K562 (cell line): ENCODE results near the gene INKA2. TPM values are rescaled to one million over a fixed set of nuclear protein-coding genes. Genes with fewer than 3 reads are reported as not detected.

Experiments used
- ARID3A ChIP-seq: IDR thresholded peaks from 2 replicates; pipeline ENCODE4 v1.6.1; 2012; ENCODE audit warnings: low read depth, low read length, improper control_type of control experiment, borderline replicate concordance
- EHMT2 ChIP-seq: fragments of 450-650 bp; IDR thresholded peaks from 2 replicates; pipeline ENCODE4 v1.6.1; 2018; ENCODE audit warnings: antibody characterized with exemption
- HLTF ChIP-seq: fragments of 450-650 bp; IDR thresholded peaks from 2 replicates; pipeline ENCODE4 v1.6.1; 2016
- KHSRP ChIP-seq: fragments of 450-650 bp; IDR thresholded peaks from 2 replicates; pipeline ENCODE4 v1.6.1; 2017
- MAFG ChIP-seq: fragments of 450-650 bp; conservative IDR thresholded peaks from 2 replicates; pipeline ENCODE4 v1.6.1; 2016; ENCODE audit warnings: missing genetic modification characterization, missing compliant biosample characterization
- PCBP2 ChIP-seq: fragments of 200-400 bp; formaldehyde crosslinking; IDR thresholded peaks from 2 replicates; pipeline ENCODE4 v1.6.1; 2018; ENCODE audit warnings: low read length, low read depth, mild to moderate bottlenecking, moderate library complexity; ENCODE audit not compliant: poor library complexity, severe bottlenecking
- TCFL5 ChIP-seq: fragments of 250-450 bp; sonication (Bioruptor Pico); conservative IDR thresholded peaks from 2 replicates; pipeline ENCODE4 v1.6.1; 2021; ENCODE audit warnings: mild to moderate bottlenecking, moderate library complexity, matching md5 sums
- ZBTB7A ChIP-seq: IDR thresholded peaks from 2 replicates; pipeline ENCODE4 v1.6.1; 2011; ENCODE audit warnings: low read depth, mild to moderate bottlenecking, low read length, moderate library complexity, borderline replicate concordance; ENCODE audit not compliant: control insufficient read depth
- ZNF134 ChIP-seq: fragments of 250-450 bp; sonication (Bioruptor Pico); conservative IDR thresholded peaks from 2 replicates; pipeline ENCODE4 v1.4.0; 2020
- ZNF165 ChIP-seq: fragments of 250-450 bp; sonication (Bioruptor Pico); IDR thresholded peaks from 2 replicates; pipeline ENCODE4 v1.4.0; 2020; ENCODE audit warnings: borderline replicate concordance
- ZNF197 ChIP-seq: fragments of 200-800 bp; sonication (Bioruptor generic); IDR thresholded peaks from 2 replicates; pipeline ENCODE4 v1.6.1; 2016; ENCODE audit warnings: low read depth, missing genetic modification characterization, missing compliant biosample characterization
- polyA plus RNA-seq, 8 experiments: library from polyadenylated mRNA; depleted of rRNA in 4 of 8; stranded (reverse) in 5 of 8; unstranded in 3 of 8; fragments of >200 nt; fragmentation: Nextera tagmentation in 2 of 8; fragmentation: Illumina TruSeq in 1 of 8; extraction: Ambion mirVana in 2 of 8; extraction: Trizol in 1 of 8; gene quantifications; 2 replicates each; pipeline versions ENCODE4 v1.2.1 to v1.2.3, GENCODE V29; 2011 to 2014; ENCODE audit warnings: inconsistent platforms in 1 of 8, missing spikeins in 1 of 8
- total RNA-seq, 7 experiments: library from RNA; depleted of rRNA in 6 of 7; stranded (reverse); fragments of >200 nt in 6 of 7; fragmentation: Illumina TruSeq in 2 of 7; extraction: Trizol in 2 of 7; gene quantifications; 2 replicates each; pipeline versions ENCODE4 v1.2.1 to v1.2.3, GENCODE V29; 2011 to 2021; ENCODE audit warnings: low replicate concordance in 1 of 7
- TF ChIP-seq, protein P1 (sequence below): fragments of 200-600 bp; sonication (generic); IDR thresholded peaks from one replicate; pipeline ENCODE4 v1.6.1; 2012; ENCODE audit warnings: mild to moderate bottlenecking, low read depth, low read length, inconsistent platforms
- TF ChIP-seq, protein P2 (sequence below): IDR thresholded peaks from 2 replicates; pipeline ENCODE4 v1.6.1; 2016; ENCODE audit warnings: missing genetic modification characterization, missing compliant biosample characterization

The INKA2 gene
- total and polyA plus RNA-seq, 9 of the 15 experiments (the other 6 are each of a cell fraction or from before 2014, with no cell fraction given): 0.04 to 1.4 (median 0.26) TPM; not detected in 1

GRCh38 chr1:111755331-111756123, 16.3 kb upstream of the INKA2 start, which contains the start of gene DDX20 (continued):
- TF ChIP-seq ARID3A (no peak), KHSRP (no peak), TCFL5 (CRISPR knock-in tag) (no peak), ZBTB7A (peak; percentile 32; the same call in 1 of the 2 replicates), EHMT2 (no peak; the same call in 1 of the 2 replicates), MAFG (tag) (no peak), HLTF (peak; percentile 72; the same call in 1 of the 2 replicates), PCBP2 (no peak), ZNF165 (CRISPR knock-in tag) (0 out of 2 replicates have a peak, but pooled peaks have one; percentile 9), ZNF134 (0 out of 2 replicates have a peak, but pooled peaks have one; percentile 6), ZNF197 (CRISPR knock-in tag) (no peak)
- TF ChIP-seq, protein P1, sequence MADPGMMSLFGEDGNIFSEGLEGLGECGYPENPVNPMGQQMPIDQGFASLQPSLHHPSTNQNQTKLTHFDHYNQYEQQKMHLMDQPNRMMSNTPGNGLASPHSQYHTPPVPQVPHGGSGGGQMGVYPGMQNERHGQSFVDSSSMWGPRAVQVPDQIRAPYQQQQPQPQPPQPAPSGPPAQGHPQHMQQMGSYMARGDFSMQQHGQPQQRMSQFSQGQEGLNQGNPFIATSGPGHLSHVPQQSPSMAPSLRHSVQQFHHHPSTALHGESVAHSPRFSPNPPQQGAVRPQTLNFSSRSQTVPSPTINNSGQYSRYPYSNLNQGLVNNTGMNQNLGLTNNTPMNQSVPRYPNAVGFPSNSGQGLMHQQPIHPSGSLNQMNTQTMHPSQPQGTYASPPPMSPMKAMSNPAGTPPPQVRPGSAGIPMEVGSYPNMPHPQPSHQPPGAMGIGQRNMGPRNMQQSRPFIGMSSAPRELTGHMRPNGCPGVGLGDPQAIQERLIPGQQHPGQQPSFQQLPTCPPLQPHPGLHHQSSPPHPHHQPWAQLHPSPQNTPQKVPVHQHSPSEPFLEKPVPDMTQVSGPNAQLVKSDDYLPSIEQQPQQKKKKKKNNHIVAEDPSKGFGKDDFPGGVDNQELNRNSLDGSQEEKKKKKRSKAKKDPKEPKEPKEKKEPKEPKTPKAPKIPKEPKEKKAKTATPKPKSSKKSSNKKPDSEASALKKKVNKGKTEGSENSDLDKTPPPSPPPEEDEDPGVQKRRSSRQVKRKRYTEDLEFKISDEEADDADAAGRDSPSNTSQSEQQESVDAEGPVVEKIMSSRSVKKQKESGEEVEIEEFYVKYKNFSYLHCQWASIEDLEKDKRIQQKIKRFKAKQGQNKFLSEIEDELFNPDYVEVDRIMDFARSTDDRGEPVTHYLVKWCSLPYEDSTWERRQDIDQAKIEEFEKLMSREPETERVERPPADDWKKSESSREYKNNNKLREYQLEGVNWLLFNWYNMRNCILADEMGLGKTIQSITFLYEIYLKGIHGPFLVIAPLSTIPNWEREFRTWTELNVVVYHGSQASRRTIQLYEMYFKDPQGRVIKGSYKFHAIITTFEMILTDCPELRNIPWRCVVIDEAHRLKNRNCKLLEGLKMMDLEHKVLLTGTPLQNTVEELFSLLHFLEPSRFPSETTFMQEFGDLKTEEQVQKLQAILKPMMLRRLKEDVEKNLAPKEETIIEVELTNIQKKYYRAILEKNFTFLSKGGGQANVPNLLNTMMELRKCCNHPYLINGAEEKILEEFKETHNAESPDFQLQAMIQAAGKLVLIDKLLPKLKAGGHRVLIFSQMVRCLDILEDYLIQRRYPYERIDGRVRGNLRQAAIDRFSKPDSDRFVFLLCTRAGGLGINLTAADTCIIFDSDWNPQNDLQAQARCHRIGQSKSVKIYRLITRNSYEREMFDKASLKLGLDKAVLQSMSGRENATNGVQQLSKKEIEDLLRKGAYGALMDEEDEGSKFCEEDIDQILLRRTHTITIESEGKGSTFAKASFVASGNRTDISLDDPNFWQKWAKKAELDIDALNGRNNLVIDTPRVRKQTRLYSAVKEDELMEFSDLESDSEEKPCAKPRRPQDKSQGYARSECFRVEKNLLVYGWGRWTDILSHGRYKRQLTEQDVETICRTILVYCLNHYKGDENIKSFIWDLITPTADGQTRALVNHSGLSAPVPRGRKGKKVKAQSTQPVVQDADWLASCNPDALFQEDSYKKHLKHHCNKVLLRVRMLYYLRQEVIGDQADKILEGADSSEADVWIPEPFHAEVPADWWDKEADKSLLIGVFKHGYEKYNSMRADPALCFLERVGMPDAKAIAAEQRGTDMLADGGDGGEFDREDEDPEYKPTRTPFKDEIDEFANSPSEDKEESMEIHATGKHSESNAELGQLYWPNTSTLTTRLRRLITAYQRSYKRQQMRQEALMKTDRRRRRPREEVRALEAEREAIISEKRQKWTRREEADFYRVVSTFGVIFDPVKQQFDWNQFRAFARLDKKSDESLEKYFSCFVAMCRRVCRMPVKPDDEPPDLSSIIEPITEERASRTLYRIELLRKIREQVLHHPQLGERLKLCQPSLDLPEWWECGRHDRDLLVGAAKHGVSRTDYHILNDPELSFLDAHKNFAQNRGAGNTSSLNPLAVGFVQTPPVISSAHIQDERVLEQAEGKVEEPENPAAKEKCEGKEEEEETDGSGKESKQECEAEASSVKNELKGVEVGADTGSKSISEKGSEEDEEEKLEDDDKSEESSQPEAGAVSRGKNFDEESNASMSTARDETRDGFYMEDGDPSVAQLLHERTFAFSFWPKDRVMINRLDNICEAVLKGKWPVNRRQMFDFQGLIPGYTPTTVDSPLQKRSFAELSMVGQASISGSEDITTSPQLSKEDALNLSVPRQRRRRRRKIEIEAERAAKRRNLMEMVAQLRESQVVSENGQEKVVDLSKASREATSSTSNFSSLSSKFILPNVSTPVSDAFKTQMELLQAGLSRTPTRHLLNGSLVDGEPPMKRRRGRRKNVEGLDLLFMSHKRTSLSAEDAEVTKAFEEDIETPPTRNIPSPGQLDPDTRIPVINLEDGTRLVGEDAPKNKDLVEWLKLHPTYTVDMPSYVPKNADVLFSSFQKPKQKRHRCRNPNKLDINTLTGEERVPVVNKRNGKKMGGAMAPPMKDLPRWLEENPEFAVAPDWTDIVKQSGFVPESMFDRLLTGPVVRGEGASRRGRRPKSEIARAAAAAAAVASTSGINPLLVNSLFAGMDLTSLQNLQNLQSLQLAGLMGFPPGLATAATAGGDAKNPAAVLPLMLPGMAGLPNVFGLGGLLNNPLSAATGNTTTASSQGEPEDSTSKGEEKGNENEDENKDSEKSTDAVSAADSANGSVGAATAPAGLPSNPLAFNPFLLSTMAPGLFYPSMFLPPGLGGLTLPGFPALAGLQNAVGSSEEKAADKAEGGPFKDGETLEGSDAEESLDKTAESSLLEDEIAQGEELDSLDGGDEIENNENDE: no peak
- TF ChIP-seq, protein P2, sequence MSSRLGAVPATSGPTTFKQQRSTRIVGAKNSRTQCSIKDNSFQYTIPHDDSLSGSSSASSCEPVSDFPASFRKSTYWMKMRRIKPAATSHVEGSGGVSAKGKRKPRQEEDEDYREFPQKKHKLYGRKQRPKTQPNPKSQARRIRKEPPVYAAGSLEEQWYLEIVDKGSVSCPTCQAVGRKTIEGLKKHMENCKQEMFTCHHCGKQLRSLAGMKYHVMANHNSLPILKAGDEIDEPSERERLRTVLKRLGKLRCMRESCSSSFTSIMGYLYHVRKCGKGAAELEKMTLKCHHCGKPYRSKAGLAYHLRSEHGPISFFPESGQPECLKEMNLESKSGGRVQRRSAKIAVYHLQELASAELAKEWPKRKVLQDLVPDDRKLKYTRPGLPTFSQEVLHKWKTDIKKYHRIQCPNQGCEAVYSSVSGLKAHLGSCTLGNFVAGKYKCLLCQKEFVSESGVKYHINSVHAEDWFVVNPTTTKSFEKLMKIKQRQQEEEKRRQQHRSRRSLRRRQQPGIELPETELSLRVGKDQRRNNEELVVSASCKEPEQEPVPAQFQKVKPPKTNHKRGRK (tag): no peak
